ENCODE measurements around the gene GPSM3. TPM values are rescaled to one million over a fixed set of nuclear protein-coding genes. Genes with fewer than 3 reads are reported as not detected.

GPSM3 gene
- total and polyA plus RNA-seq, 2 of the 13 experiments (the other 11 are each of a cell fraction or from before 2014, with no cell fraction given): 0.18 to 6.2 TPM

- TF ChIP-seq ZNF33B (CRISPR knock-in tag; IDR thresholded peaks at IDR 0.05): 0 out of 2 replicates have a peak, but pooled peaks have one; percentile 93
- no peak for TF ChIP-seq ZNF441 (CRISPR knock-in tag; IDR thresholded peaks at IDR 0.05; ENCODE audit: borderline replicate concordance)
- TF ChIP-seq, protein P1, sequence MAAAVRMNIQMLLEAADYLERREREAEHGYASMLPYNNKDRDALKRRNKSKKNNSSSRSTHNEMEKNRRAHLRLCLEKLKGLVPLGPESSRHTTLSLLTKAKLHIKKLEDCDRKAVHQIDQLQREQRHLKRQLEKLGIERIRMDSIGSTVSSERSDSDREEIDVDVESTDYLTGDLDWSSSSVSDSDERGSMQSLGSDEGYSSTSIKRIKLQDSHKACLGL (CRISPR knock-in tag; IDR thresholded peaks at IDR 0.05): peak; percentile 88; the same call in 1 of the 2 replicates
- no peak for TF ChIP-seq HNRNPL (IDR thresholded peaks at IDR 0.05; ENCODE audit: low read depth, low read length)
- TF ChIP-seq ZNF33A (CRISPR knock-in tag; IDR thresholded peaks at IDR 0.05; ENCODE audit: borderline replicate concordance): no peak
- TF ChIP-seq ONECUT2 (CRISPR knock-in tag; IDR thresholded peaks at IDR 0.05): no peak
- no peak for TF ChIP-seq GTF3A (CRISPR knock-in tag; conservative IDR thresholded peaks at IDR 0.05)
- TF ChIP-seq SNAI1 (CRISPR knock-in tag; IDR thresholded peaks at IDR 0.05; ENCODE audit: borderline replicate concordance): no peak
- peak; percentile 97 for TF ChIP-seq ZIK1 (CRISPR knock-in tag; IDR thresholded peaks at IDR 0.05; ENCODE audit: borderline replicate concordance, low read depth)
- no peak; the same call in 1 of the 2 replicates for TF ChIP-seq ZNF512B (CRISPR knock-in tag; IDR thresholded peaks at IDR 0.05; ENCODE audit: borderline replicate concordance)
- TF ChIP-seq NPAS2 (CRISPR knock-in tag; IDR thresholded peaks at IDR 0.05; ENCODE audit: borderline replicate concordance): no peak
- peak; percentile 66; the same call in 1 of the 2 replicates for TF ChIP-seq ZNF563 (CRISPR knock-in tag; IDR thresholded peaks at IDR 0.05)
- TF ChIP-seq ZNF232 (CRISPR knock-in tag; IDR thresholded peaks at IDR 0.05; ENCODE audit: borderline replicate concordance): peak; percentile 87; the same call in 1 of the 2 replicates
- TF ChIP-seq ZNF75D (CRISPR knock-in tag; IDR thresholded peaks at IDR 0.05; ENCODE audit: borderline replicate concordance): no peak
- TF ChIP-seq CBX5 (CRISPR knock-in tag; IDR thresholded peaks at IDR 0.05; ENCODE audit: borderline replicate concordance): peak; percentile 12; the same call in 1 of the 2 replicates
- TF ChIP-seq MAFF (IDR thresholded peaks at IDR 0.05; ENCODE audit: low read depth, low read length): peak; percentile 91
- no peak for TF ChIP-seq ZNF549 (CRISPR knock-in tag; IDR thresholded peaks at IDR 0.05)
- TF ChIP-seq, protein P2, sequence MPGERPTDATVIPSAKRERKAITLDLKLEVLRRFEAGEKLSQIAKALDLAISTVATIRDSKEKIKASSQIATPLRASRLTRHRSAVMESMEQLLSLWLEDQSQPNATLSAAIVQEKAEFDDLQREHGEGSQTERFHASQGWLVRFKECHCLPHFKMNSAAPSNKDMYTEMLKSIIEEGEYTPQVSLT (CRISPR knock-in tag; IDR thresholded peaks at IDR 0.05; ENCODE audit: borderline replicate concordance, low read depth): no peak; the same call in 1 of the 2 replicates
- TF ChIP-seq NR2F6 (IDR thresholded peaks at IDR 0.05): no peak
- TF ChIP-seq NR2F6 (CRISPR knock-in tag; IDR thresholded peaks at IDR 0.05): 0 out of 2 replicates have a peak, but pooled peaks have one; percentile 13
- no peak for TF ChIP-seq MTF1 (CRISPR knock-in tag; IDR thresholded peaks at IDR 0.05)
- TF ChIP-seq KMT2A (CRISPR knock-in tag; IDR thresholded peaks at IDR 0.05): no peak; the same call in 1 of the 2 replicates
- no peak for TF ChIP-seq ZNF569 (CRISPR knock-in tag; IDR thresholded peaks at IDR 0.05; ENCODE audit: borderline replicate concordance)
- no peak; the same call in 1 of the 2 replicates for TF ChIP-seq STAG1 (CRISPR knock-in tag; IDR thresholded peaks at IDR 0.05)
- no peak for TF ChIP-seq MTA3 (CRISPR knock-in tag; IDR thresholded peaks at IDR 0.05)
- peak; percentile 98 for TF ChIP-seq GMEB1 (CRISPR knock-in tag; IDR thresholded peaks at IDR 0.05; ENCODE audit: borderline replicate concordance)
These were observed 3.6 kb upstream of the GPSM3 start (continued) for GRCh38 chr6:32195902-32196681.
